ENCODE measurements around the gene EMD.
A peak's percentile ranks its signal among the peaks of the same experiment; 100 is the strongest.
"Not testable (repeated sequence)": the region's sequence is repeated elsewhere in the genome, so short reads cannot be mapped to it uniquely, and the experiment has no call there.

Gene EMD

DNA sequence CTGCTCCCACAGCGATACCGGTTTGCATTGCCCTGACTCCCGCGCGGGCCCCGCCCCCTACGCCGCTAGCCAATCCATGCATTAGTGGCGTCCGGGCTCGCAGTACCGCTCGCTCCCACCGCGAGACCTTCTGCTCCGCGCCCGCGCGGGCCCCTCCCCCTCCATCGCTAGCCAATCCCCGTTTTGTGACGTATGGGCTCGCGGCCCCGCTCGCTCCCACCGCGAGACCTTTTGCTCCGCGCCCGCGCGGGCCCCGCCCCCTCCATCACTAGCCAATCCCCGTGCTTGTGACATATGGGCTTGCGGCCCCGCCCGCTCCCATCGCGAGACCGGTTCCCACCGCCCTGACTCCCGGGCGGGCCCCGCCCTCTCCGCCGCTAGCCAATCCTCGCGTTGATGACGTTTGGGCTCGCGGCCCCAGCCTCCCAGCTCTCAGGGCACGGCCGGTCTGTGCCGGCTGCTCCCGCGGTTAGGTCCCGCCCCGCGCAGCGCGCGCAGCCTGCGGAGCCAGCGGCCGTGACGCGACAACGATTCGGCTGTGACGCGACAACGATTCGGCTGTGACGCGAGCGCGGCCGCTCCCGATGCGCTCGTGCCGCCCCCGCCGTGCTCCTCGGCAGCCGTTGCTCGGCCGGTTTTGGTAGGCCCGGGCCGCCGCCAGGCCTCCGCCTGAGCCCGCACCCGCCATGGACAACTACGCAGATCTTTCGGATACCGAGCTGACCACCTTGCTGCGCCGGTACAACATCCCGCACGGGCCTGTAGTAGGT is at the start of gene EMD:
Gene EMD (plus strand): TSS at position 497 of the 770 bp plus-strand sequence. CDS start 190 bp downstream, at position 687.
- DNase-seq, result peak; percentile 93

DNA sequence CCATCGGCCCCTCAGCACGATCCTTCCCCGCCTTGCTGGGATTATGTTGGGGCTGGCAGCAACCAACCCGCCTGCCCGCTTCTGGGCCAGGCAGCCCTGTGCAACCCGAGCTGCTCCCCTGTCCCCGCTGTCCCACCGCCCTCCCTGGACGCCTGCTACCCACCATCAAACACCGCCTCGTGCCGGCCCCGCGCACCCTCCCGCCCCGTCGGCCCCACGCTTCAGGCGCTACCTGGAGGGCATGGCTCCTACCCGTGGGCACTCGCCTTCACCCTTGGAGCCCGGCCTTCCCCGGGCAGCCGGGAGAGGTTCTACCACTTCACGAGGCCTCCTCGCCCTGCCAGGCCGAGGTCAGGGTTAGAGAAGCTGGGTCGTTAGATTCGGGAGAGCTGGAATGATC is 46.5 kb upstream of the EMD start:
- no peak for DNase-seq

DNA sequence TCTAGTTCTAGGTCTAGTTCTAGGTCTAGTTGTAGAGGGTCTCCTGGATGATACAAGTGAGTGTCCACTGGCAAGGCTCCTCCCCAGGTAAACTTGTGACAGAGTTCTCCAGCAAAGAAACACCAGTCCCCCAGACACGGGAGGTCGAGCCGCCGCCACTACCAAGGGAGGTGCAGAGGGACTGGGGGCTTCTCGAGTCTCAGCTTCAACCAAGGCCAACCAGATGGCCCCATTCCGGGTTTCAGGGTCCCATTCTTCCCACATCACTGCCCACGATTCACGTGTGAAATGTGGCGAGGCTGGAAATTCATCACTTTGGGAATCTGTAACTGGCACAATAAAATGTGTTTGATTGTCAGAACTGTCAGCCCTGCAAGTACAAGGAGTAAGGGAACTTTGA is 46.0 kb upstream of the EMD start:
- DNase-seq, result no peak

DNA sequence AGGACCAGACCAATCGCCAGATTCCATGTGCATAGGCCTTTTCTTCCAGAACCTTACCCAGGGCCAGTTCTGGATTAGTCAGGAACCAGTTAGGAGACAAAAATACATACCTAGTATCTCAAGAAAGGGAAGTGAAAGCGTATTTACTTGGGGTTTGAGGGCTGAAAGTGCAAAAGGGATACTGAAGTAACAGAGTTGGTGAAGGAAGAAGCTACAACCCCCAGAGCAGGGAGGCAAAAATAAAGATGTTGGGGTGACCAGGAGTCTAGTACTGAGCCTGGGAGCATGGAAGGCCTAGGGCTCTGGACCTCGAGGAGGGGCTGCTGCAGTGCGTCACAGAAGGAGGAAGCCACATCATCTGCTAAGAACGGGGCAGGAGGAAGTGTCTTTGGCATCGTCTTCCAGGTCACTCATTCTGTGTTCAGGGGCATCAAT is 45.2 kb upstream of the EMD start:
- no peak for DNase-seq

DNA sequence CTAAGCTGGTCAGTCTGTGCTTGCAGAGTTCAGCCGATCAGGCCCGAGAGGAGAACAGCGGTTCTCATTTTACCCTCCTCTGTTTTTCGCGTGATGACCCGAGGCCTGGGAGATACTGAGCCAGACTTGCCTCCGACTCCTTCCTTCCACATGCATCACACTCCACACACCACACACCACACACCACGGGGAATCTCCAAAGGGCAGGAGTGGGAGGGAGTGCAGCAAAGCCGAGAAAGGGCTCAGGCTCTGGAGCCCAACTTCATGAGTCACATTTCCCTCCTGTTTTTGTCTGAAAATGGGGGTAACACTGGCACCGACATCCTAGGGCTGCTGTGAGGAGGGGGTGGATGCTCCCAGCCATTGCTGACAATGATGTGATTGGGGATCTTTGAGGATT is 44.6 kb upstream of the EMD start:
- DNase-seq, result peak; percentile 54

DNA sequence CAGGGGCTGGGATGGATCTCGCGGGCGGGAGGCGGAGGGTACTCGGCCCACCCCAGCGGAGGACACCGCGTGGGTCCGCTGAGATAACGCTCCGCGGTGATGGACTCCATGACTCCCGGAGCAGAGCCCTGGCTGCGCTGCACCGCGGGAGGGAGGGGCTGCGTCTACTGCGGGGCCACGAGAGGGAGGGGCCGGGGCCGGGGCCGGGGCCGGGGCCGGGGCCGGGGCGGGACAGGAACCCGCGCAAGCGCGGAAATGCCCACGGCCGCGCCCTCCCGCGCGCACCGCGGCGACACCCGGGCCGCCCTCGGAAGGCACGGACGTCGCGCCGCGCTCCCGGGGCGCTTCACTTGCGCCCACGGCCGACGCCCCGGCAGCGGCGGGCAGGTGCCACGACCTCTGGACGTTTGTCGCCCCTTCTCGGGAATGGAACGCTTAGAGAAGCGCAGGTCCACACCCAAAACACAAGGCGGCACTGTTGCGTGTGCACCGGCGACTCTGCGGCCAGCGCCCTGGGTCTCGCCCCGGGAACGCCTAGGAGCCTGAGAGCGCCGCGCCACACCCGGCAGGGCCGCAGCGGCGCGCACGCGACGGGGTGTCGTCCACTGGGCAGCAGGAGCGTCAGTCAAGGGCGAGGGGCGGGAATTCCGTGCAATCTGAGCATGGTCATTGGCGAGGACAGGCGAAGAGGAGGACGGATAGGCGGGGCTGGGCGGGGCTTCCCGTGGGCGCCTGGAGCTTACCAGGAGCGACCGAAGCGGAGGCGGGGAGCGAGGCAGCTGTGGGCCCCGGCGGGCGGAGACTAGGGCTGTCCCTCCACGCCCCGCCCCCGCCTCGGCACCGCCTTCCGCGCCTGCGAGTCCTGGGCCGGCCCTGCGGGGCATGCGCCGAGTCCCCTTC is 37.4 kb upstream of the EMD start:
- not testable (repeated sequence) for DNase-seq

DNA sequence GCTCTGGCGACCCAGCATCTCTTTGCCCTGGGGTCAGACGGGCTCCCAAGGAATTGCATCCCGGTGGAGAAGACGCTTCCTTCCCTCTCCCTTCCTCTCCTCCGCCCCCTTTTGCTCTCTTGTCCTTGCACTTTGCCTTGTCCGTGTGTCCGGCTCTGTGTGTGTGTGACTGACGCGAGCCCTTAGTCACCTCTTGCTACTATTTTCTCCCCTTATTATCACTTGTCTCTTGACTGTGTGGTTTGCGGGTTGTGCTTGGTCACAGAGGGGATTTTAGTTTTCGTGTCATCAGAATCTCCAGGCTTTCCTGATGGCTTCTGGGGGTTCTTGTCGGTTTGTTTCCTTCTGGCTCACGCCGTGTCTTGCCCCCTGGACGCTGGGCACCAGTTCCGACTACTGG is 36.0 kb upstream of the EMD start:
- not testable (repeated sequence) for DNase-seq

DNA sequence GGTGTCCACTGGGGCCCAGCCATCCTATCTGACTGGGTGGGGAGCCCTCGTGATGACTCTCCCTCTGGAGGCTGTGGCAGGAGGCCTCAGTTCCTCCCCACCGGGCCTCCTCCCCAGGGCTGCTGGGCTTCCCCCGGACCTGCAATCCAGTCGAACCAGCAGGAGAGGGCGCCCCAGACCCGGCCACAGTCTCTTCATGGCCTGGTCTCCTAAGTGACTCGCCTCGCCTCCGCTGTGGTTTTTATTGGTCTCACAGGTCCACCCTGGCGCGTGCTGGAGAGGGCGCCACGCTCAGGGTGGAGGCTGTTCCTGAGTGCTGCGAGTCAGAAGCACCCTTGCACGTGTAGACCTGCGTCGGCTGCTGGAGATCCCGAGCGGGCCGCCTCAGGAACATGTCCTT is 35.5 kb upstream of the EMD start:
- DNase-seq, result not testable (repeated sequence)

DNA sequence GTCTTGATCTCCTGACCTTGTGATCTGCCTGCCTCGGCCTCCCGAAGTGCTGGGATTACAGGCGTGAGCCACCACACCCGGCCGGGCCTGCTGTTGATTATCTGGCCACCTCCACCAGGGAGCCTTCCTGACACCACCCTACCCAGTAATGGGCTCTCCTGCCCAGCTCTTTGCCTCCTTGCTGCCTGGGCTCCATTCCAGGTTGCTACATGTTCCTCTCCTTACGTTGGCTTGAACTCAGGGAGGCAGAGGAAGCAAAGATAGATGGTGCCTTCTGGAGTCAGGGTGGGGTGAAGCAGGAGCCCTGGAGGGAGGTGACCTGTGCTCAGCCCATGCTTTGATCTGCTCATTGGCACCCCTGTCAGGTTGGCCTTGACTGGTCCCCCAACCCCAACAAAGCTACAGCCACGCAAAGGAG is 31.0 kb upstream of the EMD start:
- no peak for DNase-seq

DNA sequence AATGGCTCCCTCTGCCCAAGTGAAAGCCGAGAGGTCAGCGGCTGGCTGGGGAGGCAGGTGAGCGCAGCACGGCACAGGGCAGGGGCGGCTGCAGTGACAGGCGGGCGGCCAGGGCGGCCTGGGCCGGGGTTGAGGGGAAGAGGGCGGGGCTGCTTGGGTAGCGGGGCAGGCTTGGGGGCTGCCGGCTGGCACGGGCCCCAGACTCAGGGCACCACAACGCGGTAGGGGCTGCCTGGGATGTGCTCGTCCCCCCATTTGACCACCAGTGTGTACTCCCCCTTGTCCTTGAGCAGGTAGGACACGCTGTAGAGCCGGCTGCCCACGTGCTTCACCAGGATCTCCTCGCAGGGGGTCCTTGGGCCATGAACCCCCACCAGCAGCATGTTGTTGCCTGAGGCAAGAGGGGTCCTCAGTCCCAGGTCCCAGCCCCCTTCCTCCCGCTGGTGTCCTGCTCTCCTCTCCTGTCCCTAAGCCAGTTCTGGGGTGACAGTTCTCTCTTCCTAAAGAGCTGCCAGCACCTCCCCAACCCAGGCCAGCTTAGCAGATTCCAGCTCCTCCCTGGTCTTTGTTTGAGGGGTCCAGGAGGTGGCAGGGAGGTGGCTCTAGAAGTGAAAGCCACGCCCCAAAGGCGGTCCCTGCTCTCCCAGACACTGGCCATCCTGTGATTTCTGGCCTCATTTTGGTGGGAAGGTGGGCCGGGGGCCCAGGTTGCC is 30.3 kb upstream of the EMD start:
- no peak for DNase-seq

DNA sequence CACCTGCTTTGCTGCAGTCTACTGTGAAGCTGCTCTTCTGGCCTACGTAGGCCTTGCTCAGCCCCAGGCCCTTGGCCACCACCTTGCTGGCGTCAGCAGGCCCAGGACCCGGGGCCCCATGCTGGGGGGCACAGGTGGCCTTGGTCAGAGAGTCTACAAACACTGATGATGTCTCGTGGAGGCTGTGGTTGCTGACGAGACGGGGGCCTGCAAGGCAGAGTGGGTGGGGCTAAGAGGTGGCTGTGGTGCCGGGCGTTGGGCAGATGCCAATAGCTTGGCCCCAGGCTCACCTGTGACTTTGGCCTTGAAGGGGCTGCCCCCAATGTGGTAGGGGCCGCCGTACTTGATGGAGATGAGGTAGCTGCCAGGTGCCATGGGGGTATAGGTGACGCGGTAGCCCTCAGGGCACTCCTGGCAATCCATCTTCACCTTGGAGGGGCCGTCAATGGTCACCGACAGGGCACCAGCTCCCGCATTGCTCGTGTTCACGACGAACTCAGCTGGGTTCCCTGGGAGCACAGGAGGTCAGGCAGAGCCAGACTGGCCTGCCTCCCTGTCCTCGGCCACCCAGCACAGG is 29.6 kb upstream of the EMD start:
- DNase-seq, result no peak

DNA sequence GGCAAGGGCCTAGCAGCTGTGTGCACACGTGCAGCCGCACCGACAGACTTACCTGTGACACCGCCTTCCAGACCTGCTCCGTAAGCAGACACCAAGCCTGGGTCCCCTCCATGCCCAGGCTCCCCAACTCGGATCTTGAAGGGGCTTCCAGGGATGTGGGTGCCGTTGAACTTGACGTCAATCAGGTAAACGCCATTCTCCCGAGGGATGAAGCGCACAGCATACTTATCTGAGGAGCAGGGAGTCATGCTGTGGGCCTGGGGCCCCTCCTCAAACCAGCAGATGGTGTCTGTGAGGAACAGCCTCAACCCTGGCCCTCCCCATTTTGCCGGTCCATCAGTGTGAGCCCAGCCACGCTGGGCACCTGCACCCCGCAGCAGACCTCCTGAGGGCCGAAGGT is 29.1 kb upstream of the EMD start:
- DNase-seq, result no peak

DNA sequence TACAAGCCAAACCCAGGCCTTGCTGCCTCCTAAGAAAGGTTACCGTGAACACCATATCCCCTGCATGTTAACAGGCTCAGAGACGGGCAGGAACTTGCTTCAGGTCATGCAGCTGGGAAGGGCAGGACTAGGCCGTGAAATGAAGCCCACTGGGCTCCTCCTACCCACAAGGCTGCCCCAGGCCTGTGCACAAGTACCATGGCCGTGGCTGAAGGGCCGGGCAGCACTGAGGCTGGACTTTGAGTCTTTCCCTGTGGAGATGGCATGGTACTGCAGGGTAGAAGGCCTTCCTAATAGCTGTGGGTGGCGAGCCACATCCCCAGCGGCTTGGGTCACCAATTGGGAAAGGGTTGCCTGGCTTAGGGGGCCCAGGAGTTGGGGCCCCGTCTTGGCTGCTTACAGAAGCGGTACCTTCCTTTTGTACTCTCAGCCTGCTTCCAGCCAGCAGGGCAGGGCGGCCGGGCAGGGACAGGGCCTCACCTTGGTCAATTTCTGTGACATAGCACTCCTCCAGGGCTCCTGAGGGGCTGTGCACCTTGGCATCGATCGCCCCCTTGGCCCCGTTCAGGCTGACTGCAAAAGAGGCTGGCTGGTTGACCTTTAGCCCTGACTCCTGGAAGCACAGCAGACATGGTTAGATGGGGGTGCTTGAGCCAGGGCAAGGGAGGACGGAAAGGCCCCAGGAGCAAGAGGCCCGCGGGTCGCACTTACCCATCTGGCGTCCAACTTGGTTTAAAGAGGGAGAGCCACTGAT is 28.5 kb upstream of the EMD start:
- no peak for DNase-seq

DNA sequence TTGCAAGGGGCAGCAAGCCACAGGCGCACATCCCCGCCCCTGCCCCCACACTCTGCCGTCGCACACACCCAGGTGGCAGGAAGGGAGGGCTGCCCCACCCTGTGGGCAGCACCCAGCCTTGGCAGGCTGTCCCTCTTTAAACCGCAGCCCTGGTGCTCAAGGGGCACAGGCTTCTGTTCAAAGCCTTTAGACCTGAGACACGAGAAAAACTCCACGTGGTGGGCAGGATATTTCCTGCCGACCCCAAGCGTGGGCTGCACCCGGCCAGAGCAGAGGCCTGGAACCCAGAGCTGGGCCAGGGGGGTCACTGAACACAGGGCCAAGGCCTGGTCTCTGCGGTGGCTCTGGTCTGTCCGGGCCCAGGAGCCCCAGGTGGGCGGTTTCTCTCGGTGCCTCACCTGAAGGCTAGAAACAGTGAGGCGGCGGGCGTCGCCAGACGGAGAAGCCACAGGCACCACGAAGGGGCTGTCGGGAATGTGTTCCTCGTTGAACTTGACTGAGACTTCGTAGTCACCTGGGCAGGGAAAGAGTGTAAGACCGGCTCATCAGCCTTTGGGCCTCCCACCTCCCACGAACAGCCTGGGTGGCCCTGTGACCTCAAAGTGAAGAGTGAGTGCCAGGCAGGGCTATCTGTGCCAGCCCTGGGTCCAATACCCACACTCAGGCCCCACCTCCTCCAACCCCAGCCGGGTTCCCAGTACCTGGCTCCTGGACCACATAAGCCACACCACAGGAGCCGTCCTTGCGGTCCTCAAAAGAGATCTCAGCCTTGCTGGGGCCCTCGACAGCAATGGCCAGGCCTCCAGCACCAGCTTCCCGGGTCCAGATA is 27.7 kb upstream of the EMD start:
- DNase-seq, result no peak

DNA sequence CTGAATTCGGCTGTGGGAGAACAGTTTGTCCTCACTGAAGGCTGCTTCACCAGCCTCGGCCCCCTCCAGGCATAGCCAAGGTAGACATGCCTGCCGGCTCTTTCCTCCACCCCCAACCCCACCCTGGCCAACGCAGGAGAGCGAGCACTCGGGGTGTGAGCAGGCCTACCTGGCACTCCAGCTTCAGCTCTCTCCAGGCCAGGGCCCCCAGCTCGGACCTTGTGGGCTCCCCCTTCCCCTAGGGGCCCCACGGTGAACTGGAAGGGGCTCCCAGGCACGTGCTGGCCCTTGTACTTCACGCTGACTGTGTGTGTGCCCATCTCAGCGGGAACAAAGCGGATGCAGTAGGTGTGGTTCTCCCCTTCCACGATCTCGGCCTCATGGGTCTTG is 27.1 kb upstream of the EMD start:
- DNase-seq, result no peak

DNA sequence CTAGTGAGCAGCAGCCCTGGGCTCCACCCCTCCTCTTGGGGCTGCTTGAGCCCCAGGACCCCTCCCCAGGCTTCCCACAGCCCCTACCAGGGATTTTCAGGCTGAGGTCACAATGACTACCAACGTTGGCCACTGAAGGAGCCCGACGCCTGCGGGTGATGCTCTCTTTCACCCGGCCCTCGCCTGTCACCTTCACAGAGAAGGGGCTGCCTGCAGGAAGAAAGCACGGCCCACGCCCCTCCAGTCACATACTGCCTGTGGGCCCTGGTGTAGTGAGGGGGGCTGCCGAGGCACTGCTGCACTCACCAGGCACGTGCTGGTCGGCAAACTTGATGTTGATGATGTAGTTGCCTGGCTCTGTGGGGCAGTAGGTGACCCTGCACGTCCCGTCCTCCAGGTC is 26.6 kb upstream of the EMD start:
- no peak for DNase-seq

DNA sequence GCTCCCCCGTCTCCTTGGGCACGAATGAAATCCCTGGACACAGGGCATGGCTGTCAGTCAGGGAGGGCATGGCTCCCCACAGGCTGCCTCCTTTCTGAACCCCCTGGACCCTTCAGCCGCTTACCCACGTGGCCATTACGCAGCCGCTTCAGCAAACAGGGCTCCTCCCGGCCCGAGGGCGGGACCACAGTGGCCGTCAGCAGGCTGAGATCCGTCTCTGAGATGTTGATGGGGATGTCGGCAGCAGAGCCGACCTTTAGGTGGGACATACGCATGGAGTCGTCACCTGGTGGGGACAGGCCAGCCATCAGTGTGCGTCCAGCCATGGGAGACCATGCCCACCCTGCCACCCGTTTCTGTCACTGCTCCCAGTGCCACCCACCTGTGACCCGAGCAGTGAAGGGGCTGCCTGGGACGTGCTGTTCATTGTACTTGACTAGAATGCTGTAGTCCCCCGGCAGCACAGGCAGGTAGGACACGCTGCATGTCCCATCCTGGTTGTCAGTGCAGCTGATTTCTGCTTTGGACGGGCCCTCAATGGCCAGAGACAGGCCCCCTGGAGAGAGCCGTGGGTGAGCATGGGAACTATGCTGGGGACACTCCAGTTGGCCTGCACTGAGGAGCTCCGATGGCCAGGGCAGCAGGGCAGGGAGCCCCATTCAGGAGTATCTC is 25.8 kb upstream of the EMD start:
- DNase-seq, result no peak

DNA sequence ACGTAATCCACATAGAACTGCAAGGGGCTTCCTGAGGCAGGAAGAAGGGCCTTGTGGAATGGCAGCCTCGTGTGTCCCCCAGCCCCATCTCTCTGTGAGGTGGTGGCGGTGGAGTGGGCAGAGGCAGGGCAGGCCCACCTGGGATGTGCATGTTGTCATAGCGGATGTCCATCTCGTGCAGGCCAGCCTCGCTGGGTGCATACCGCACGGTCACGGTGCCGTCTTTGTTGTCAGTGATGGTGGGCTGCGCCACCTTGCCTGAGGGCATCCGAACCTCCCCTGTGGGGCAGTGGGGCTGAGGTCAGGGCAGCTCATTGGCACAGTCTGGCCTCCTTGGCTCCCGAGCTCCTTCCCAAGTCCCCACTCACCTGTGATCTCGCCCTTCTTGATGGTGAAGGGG is 25.1 kb upstream of the EMD start:
- DNase-seq, result no peak

DNA sequence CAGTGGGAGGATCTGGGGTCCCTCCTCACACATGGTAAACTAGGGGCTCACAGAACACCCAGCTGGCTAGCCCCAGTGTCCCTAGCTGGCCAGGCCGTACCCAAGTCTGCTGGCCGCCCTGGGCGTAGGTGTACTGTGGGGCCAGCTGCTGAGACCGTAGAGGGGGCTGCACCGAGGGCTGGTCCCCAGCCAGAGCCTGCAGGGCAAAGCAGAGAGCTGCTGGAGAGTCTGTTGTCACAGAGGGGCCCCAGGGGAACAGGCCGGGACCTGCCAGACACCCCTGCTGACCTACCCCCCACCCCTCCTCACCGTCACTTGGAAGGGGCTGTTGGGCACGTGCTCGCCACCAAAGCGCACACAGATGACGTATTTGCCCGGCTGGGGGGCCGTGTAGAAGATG is 24.6 kb upstream of the EMD start:
- DNase-seq, result no peak

DNA sequence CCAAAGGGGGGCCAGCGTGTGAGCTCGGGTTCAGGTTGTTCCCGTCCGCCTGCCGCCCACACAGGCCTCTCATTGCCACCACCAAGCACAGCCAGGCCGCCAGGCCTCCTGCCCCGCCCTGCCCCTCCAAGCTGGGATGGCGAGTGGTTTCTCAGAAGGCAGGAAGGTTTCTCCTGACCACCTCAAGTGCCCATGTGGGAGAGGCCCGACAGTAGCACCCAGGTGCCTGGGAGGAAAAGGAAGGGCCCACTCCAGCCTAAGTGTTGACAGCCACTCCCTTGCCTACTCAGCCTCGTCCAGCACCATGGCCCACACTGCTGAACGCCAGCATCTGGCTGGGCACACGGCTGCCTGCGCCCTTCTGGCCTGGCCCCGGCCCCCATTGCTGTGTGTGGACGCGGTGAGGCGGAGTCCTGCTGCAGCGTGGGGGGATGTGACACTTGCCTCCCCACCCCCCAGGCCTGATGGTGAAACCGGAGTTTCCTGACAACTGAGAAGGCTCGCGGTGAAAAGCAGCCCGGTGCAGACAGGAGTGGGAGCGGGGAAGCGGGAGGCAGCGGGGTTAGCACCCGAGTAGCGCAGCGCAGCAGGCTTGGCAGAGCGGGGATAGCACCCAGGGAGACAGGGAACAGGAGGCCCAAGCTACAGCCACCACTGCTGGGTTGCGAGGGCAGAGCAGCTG is 23.9 kb upstream of the EMD start:
- DNase-seq, result no peak

Measured in stimulated activated CD8-positive, alpha-beta memory T cell treated with anti-CD3 and anti-CD28 coated beads, Interleukin-4, amount 100 ng/mL, for 48 hours (primary cell).